SJSA1 (cell line): Measurements from ENCODE around the gene KRT81. TPM values are rescaled to one million over a fixed set of nuclear protein-coding genes. Genes with fewer than 3 reads are reported as not detected.
"Not testable (repeated sequence)": the region's sequence is repeated elsewhere in the genome, so short reads cannot be mapped to it uniquely, and the experiment has no call there.

ENCODE experiments used
- DNase-seq, 2 experiments: peaks; one replicate each; pipeline ENCODE4 v3.0.0-alpha.2; 2015 to 2020; ENCODE audit warnings: low spot score in 2 of 2, low read depth in 1 of 2
- H3K27ac ChIP-seq: fragments of 250-450 bp; sonication (Bioruptor Pico); 2 replicates; pipeline ENCODE4 v1.5.1; 2020; ENCODE audit warnings: mild to moderate bottlenecking, moderate library complexity
- H3K27me3 ChIP-seq: fragments of 250-450 bp; sonication (Bioruptor Pico); replicated peaks from 2 replicates; pipeline ENCODE4 v1.5.1; 2020; ENCODE audit warnings: mild to moderate bottlenecking, moderate library complexity
- H3K36me3 ChIP-seq: fragments of 250-450 bp; sonication (Bioruptor Pico); 2 replicates; pipeline ENCODE4 v1.5.1; 2020; ENCODE audit warnings: mild to moderate bottlenecking
- H3K4me1 ChIP-seq: fragments of 250-450 bp; sonication (Bioruptor Pico); replicated peaks from 2 replicates; pipeline ENCODE4 v1.6.1; 2021; ENCODE audit warnings: mild to moderate bottlenecking
- H3K4me3 ChIP-seq: fragments of 250-450 bp; sonication (Bioruptor Pico); 2 replicates; pipeline ENCODE4 v1.5.1; 2020; ENCODE audit warnings: mild to moderate bottlenecking
- H3K9me3 ChIP-seq: fragments of 250-450 bp; sonication (Bioruptor Pico); replicated peaks from 2 replicates; pipeline ENCODE4 v1.5.1; 2020; ENCODE audit warnings: mild to moderate bottlenecking
- total RNA-seq: library from RNA; depleted of rRNA; stranded (reverse); fragments of >200 nt; shearing (Covaris generic); gene quantifications from 2 replicates; pipeline ENCODE4 v1.2.3, GENCODE V29; 2014

Gene KRT81
- total RNA-seq, 1 experiment from 2014 or later: 0.13 TPM

DNA sequence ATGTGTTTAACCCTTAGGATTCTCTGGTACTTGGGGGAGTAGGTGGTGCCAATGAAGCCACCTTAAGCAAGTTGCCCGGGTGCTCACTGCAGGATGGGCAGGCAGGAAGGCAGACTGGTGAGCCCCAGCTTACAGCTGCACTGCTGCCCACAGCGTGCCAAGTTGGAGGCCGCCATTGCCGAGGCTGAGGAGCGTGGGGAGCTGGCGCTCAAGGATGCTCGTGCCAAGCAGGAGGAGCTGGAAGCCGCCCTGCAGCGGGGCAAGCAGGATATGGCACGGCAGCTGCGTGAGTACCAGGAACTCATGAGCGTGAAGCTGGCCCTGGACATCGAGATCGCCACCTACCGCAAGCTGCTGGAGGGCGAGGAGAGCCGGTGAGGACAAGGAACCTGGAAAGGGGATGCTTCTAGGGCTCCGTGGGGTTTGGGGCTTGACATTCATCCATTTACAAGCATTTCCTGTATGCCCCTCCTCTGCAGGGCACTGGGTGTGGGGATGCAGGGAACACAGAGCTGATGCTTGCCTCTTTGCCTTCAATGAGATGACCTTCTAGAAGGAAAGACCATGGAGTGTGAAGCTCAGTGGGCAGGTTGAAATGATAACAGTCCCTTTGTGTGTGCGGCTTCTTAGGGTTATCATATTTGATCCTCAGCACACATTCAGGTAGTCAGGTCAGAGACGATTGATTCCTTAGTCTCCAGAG is 45.9 kb downstream of the KRT81 start:
- no peak overlapping the region for H3K4me3 ChIP-seq
- no peak for DNase-seq

DNA sequence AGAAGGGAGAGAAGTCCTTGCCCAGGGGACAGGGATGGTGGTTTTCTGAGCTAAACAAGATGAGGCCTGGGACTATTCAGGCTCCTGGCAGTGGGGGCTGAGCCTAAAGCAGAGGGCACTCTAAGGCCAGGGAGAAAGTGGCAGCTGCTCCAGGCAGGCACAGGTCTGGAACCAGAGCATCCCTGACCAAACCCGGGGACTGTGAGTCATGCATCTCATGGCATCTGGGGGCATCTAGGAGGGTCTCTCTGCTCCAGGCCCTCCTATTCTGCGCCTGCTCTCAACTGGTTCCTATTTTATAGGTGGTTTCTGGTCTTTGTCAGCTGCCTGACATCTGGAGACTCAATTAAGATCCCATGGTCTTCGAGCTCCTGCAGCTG is 46.7 kb downstream of the KRT81 start:
- Histone ChIP-seq H3K4me1 (peaks cover 67% of the 10 kb centered on the region), H3K27me3 (no peaks in the 10 kb centered on the region), H3K27ac (peak overlapping the region; percentile 89), H3K4me3 (no peak overlapping the region), H3K9me3 (no peaks in the 10 kb centered on the region), H3K36me3 (no peaks in the 10 kb centered on the region)
- no peak for DNase-seq

More for the DNA sequence above, 45.9 kb downstream of the KRT81 start:
- Histone ChIP-seq H3K27me3 (no peaks in the 10 kb centered on the region), H3K9me3 (no peaks in the 10 kb centered on the region), H3K4me1 (peaks cover 67% of the 10 kb centered on the region), H3K36me3 (no peaks in the 10 kb centered on the region), H3K27ac (no peak overlapping the region)

DNA sequence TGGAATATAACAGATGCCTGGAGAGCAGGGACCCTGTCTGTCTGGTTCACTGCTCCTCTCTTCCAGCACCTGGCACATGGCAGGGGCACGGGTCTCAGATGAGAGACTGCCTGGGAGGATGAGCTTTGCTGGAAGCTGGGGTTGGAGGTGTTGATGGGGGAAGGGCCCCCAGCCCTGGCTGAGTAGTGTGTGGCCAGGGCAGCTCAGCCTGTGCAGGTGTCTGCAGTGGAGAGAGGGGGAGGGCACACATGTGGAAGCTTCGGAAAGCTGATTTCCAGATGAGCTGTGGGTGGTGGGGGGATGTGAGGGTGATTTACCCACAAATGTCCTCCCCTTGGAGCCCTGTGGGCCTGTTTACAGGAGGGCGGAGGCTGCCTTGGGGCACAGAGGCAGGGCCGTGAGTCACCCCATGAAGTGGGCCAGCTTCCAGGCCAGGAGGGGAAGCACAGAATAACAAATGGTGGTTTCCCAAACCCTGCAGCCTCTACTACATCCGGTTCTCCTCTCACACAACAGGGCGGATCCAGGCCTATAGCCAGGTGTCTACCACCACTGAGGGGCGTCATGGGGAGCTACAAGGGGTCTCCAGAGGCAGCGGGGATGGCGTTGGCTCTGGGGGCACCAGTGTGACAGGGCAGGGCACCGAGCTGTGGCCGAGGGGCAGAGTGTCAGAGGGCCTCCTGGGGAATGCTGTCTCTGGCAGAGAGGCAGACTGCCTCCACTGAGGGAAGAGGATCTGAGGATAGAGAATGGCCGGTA is 47.3 kb downstream of the KRT81 start:
- Histone ChIP-seq H3K9me3 (no peaks in the 10 kb centered on the region), H3K36me3 (no peaks in the 10 kb centered on the region), H3K4me3 (no peak overlapping the region), H3K4me1 (peaks cover 63% of the 10 kb centered on the region), H3K27me3 (no peaks in the 10 kb centered on the region), H3K27ac (peak overlapping the region; percentile 89)
- DNase-seq: peak; percentile 89 to 94

DNA sequence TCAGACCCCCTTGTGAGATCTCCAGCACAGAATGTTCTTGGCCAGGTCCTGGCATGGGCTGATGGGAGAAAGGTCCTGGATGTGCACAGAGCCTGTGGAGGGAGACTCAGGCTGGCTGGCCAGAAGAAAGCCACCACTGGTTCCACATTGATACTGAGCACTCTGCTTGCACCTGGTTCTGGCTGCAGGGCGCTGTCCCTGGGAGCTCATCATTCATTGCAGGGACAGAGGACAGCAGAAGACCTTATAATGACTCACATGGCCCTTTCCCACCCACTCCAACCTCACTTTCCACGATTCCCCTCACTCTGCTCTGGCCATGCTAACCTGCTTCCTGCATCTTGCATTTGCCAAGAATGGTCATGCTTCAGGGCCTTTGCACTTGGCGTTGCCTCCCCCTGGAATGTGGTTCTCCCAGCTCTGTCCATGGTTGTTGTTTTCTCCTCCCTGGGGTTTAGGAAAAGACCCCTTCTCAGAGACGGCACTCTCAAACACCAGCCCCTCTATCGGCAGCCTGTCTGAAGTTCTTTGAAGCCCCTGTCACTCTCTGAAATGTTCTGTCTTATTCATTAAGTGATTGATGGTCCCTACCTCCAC is 48.0 kb downstream of the KRT81 start:
- Histone ChIP-seq H3K4me1 (peaks cover 57% of the 10 kb centered on the region), H3K4me3 (no peak overlapping the region), H3K9me3 (no peaks in the 10 kb centered on the region), H3K27ac (peak overlapping the region; percentile 89), H3K36me3 (no peaks in the 10 kb centered on the region), H3K27me3 (no peaks in the 10 kb centered on the region)
- no peak for DNase-seq

DNA sequence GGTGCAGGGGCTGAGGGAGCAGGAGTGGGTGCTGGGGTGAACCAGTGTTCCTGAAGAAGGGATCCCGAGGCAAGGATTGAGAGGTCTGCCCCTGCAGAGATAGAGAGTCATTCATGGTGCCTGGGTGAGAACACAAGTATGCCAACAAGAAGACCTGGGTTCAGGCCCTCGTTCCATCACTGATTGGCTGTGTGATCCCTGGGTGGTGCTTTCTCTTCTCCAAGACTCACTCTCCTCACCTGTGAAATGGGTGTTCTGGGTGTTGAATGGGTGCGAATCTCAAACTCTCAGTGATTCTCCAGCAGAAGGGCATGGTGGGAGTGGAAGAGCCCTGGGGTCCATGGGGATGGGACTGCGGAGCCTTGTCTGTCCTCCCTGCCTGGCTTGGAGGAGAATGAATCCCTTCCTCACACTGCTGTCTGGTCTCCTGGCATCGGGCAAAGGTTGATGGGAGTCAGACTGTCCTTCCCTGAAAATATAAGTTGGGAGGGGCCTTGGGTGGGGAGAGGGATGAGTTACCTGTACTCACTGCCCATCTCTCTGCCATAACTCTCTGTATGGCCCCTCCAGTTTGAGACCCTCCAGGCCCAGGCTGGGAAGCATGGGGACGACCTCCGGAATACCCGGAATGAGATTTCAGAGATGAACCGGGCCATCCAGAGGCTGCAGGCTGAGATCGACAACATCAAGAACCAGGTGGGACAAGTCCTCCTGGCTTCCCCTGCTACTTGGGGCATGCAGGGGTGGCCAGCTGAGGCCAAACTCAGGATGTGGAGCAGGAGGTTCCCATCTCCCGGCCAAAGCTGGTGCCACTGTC is 48.7 kb downstream of the KRT81 start:
- Histone ChIP-seq H3K9me3 (no peaks in the 10 kb centered on the region), H3K4me3 (no peak overlapping the region), H3K27me3 (no peaks in the 10 kb centered on the region), H3K4me1 (peaks cover 52% of the 10 kb centered on the region), H3K27ac (no peak overlapping the region), H3K36me3 (no peaks in the 10 kb centered on the region)
- DNase-seq: no peak

DNA sequence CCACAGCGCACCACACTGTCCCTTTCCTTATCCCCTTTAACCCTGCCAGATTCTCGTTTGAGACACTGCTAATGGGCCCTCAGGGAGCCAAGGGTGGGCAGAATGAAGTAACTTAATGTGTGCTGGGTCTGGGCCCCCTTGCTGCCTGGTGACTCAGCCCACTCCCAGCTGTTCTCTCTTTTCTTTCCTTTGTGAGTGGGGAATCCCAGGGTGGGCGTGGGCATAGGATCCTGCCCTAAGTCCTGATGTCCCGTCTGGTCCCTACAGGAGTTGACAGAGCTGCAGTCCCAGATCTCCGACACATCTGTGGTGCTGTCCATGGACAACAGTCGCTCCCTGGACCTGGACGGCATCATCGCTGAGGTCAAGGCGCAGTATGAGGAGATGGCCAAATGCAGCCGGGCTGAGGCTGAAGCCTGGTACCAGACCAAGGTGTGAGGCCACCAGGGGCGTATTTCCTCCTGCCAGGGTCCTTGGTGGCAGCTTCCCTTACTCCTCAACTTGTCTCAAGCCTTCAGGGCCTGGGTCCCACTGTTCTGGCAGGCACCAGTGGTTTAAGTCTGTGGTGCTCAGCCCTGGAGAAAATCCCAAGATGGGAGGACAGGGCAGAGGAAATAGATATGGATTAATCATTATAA is 50.0 kb downstream of the KRT81 start:
- Histone ChIP-seq H3K27ac (no peak overlapping the region), H3K4me1 (peaks cover 38% of the 10 kb centered on the region), H3K27me3 (no peaks in the 10 kb centered on the region), H3K36me3 (no peaks in the 10 kb centered on the region), H3K9me3 (no peaks in the 10 kb centered on the region), H3K4me3 (no peak overlapping the region)
- DNase-seq: no peak

DNA sequence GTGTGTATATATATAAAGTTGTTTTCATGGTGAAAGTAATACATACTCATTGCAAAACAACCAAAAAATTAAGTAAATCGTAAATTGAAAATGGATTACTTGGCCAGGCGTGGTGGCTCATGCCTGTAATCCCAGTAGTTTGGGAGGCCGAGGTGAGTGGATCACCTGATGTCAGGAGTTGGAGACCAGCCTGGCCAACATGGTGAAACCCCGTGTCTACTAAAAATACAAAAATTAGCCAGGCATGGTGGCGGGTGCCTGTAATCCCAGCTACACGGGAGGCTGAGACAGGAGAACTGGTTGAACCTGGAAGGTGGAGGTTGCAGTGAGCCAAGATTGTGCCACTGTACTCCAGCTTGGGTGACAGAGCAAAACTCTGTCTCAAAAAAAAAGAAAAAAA is 51.1 kb downstream of the KRT81 start:
- not testable (repeated sequence) for H3K9me3 ChIP-seq, H3K27me3 ChIP-seq, H3K4me3 ChIP-seq, H3K27ac ChIP-seq, H3K36me3 ChIP-seq, DNase-seq
- peaks cover 33% of the 10 kb centered on the region for H3K4me1 ChIP-seq

DNA sequence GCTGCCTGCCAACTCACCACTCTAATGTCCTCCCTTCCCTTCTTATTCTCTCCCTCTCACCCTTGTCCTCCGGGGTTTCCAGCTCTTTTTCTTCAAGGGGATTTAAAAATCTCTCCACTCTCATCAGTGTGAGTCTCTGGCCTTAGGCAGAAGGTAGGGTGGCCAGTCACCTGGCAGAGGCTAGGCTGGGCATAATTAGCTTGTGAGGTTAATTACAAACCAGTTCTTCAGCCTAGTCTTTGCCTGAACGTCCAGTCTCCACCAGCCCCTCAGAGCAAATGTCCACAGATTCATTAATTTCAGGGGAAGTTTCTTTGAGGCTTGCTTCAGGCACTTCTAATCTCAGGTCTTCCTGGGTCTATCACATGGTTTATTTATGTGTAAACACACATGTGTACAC is 51.6 kb downstream of the KRT81 start:
- no peaks in the 10 kb centered on the region for H3K36me3 ChIP-seq
- no peaks in the 10 kb centered on the region for H3K27me3 ChIP-seq
- H3K4me3 ChIP-seq: no peak overlapping the region
- no peak overlapping the region for H3K27ac ChIP-seq
- no peaks in the 10 kb centered on the region for H3K9me3 ChIP-seq
- peaks cover 33% of the 10 kb centered on the region for H3K4me1 ChIP-seq
- DNase-seq: no peak

DNA sequence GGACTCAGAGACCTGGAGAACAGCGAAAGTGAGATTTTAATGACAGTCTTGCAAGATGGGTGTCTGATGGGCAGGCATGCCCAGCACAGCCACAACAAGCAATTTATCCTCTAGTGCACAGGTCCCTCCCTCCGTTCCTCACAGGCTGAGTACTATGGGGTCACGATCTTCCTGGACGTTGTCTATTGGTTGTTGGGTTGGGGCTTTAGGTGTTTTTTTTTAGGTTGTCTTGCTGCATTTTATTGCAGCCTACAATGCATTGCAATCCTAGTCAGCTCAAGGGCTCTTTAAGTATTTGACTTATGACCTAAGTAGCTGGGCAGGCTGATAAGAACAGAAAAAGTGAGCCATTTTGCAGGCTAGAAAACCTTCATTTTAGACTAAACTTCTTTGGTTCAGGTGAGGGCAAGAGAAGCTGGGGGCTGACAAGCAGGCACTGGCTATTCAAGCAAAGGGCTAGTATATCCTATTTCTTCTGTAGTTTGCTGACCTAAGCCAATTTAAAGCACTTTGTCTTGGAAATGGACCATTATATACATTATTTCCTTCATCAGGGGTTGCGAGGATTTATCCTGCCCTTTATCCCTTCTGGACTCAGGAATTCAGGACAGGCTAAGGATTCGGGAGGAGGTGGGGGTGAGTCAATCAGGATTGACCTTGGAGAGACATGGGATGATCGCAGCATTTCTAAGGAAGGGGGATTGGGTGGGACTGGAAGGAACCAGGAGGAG is 52.3 kb downstream of the KRT81 start:
- no peak overlapping the region for H3K4me3 ChIP-seq
- peaks cover 26% of the 10 kb centered on the region for H3K4me1 ChIP-seq
- no peaks in the 10 kb centered on the region for H3K9me3 ChIP-seq
- H3K27me3 ChIP-seq: no peaks in the 10 kb centered on the region
- H3K27ac ChIP-seq: no peak overlapping the region
- H3K36me3 ChIP-seq: no peaks in the 10 kb centered on the region
- no peak for DNase-seq

DNA sequence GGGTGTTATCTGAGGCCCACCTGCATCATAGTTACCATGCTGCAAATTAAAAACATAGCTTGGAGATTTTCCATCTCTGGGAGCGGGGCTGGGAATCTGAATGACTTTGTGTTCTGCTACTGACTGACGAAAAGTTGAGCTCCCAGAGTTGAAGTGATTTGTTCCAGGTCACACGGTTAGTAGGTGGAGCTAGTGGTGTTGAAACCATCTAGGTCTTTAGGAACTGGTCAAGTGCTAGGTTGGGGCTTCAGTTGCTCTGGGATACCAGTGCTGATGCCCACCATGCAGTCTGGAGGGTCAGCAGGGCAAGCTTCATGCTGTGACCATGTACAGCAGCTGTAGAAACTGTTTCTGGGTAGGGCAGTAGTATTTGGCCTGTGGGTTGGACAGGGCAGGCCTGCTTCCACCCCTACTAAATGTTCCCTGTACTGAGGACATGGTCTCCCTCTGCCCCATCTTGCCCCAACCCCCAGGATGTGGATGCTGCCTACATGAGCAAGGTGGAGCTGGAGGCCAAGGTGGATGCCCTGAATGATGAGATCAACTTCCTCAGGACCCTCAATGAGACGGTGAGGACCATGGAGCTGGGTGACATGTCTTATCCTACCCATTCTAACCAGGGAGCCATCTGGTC is 53.0 kb downstream of the KRT81 start:
- DNase-seq: no peak
- Histone ChIP-seq H3K27ac (no peak overlapping the region), H3K27me3 (no peaks in the 10 kb centered on the region), H3K9me3 (no peaks in the 10 kb centered on the region), H3K36me3 (no peaks in the 10 kb centered on the region), H3K4me1 (peaks cover 19% of the 10 kb centered on the region), H3K4me3 (no peak overlapping the region)

DNA sequence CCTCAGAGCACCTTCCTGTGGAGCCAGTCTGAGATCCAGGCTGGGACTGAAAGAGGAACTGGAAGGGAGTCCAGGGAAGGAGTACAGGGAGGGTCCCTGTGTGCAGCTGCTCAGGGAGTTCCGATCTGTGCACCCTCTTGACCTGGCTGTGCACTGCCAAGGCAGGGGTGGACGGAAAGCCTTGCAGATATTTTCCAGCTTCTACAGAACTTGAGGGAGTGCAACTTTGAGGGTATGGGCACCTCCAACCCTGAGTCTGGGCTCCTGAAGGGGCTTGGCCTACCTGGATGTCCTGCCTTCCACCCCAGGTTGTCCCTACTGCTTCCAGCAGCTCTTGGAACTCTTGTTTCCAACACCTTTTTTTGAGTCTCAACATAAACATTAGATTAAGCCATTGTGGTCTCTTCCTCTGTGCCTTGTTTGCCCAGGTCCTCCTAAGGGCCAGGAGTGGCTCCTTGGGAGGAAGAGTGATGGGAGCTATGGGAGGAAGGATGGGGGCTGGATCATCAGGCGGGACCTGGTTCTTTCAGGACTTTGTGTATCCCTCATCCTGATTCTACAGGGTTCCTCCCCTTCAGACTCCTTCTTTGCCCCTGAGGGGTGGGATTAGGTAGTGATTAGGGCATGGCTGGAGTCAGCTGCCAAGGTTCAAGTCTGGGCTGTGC is 54.8 kb downstream of the KRT81 start:
- Histone ChIP-seq H3K4me1 (peaks cover 24% of the 10 kb centered on the region), H3K36me3 (no peaks in the 10 kb centered on the region), H3K4me3 (no peak overlapping the region), H3K27ac (no peak overlapping the region), H3K9me3 (no peaks in the 10 kb centered on the region), H3K27me3 (no peaks in the 10 kb centered on the region)
- DNase-seq: no peak
